CD4-positive, alpha-beta T cell treated with Interleukin-17A for 1 hour (primary cell): ENCODE results near the gene FOLR3.
"Not testable (repeated sequence)": the region's sequence is repeated elsewhere in the genome, so short reads cannot be mapped to it uniquely, and the experiment has no call there.

Experiments used
- DNase-seq: peaks from one replicate; pipeline ENCODE4 v3.0.0-alpha.2; 2020

The FOLR3 gene

GRCh38 chr11:72124046-72124445 lies 11.5 kb upstream of the FOLR3 start:
- no peak for DNase-seq

GRCh38 chr11:72125956-72126355 lies 9.6 kb upstream of the FOLR3 start:
- no peak for DNase-seq

GRCh38 chr11:72127923-72128322 lies 7.6 kb upstream of the FOLR3 start:
- DNase-seq: no peak

- DNase-seq: no peak
Measured at GRCh38 chr11:72129381-72129780, 6.1 kb upstream of the FOLR3 start.

DNA sequence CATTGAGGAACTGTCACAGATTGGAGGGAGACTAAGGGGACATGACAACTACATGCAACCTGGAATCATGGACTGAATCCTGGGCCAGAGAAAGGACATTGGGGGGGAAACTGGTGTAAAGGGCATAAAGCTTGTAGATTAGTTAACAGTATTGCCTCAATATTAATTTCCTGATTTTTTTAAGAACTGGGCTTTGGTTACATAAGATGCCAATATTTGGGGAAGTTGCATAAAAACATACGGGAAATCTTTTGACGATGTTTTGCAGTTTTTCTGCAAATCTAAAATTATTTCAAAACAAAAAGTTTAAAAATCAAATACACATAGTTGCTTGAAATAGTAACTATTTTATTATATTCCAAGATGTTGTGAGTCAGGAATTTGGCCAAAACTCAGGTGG lies 2.9 kb upstream of the FOLR3 start:
- DNase-seq: no peak

- no peak for DNase-seq
Measured at GRCh38 chr11:72135891-72136683, 562 bp downstream of the FOLR3 start.

- no peak for DNase-seq
Measured at GRCh38 chr11:72136684-72137262, 1.2 kb downstream of the FOLR3 start.

- DNase-seq: no peak
Measured at GRCh38 chr11:72138821-72139390, 3.4 kb downstream of the FOLR3 start.

- no peak for DNase-seq
Measured at GRCh38 chr11:72139500-72139899, 4.0 kb downstream of the FOLR3 start.

DNA sequence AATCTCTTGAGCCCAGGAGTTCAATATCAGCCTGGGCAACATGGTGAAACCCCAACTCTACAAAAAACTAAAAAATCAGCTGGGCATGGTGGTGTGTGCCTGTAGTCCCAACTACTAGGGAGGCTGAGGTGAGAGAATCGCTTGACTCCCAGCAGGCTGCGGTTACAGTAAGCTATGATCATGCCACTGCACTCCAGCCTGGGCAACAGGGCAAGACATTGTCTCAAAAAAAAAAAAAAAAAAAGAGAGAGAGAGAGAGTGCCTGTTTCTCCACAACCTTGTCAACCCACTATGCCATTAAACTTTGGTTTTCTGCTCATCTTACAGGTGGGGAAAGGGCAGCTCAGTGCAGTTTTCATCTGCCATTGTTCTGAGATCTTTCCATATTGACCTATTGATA lies 5.1 kb downstream of the FOLR3 start:
- DNase-seq: no peak

DNA sequence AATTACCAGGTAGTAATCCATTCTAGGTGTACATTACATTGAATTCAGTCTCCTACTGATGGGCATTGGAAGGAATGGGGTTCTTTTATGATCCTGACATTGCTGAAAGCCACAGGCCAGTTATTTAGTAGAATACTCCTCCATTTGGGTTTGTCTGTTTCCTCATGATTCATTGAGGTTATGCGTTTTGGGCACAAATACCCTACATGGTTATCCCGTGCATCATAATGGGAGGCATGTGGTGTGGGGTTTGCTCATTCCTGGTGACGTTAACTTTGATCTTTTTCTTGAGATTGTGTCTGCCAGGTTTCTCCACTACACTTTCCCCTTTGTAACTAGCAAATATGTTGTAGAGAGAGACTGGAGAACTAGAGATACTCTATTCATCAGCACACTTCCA lies 5.5 kb downstream of the FOLR3 start:
- no peak for DNase-seq

DNA sequence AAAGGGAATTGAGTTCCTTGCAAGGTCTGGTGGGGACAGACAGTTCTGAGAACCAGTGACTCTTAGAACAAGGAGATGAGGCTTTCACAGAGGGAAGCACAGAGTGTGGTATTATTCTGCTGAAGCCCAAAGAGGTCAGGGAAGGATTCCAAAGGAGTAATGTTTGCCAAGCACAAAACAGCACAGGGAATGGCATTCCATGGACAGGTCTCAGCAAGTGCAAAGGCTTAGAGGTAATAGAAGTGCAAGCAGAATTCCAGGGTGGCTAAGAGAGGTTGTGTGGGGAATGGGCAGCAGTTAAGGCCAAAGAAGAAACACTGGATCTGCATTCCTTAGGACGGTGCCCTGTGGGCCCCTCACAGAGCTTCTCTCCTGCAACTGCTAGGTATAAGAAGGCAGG lies 6.6 kb downstream of the FOLR3 start:
- DNase-seq: not testable (repeated sequence)

GRCh38 chr11:72142543-72142942 lies 7.0 kb downstream of the FOLR3 start:
- DNase-seq: not testable (repeated sequence)

DNA sequence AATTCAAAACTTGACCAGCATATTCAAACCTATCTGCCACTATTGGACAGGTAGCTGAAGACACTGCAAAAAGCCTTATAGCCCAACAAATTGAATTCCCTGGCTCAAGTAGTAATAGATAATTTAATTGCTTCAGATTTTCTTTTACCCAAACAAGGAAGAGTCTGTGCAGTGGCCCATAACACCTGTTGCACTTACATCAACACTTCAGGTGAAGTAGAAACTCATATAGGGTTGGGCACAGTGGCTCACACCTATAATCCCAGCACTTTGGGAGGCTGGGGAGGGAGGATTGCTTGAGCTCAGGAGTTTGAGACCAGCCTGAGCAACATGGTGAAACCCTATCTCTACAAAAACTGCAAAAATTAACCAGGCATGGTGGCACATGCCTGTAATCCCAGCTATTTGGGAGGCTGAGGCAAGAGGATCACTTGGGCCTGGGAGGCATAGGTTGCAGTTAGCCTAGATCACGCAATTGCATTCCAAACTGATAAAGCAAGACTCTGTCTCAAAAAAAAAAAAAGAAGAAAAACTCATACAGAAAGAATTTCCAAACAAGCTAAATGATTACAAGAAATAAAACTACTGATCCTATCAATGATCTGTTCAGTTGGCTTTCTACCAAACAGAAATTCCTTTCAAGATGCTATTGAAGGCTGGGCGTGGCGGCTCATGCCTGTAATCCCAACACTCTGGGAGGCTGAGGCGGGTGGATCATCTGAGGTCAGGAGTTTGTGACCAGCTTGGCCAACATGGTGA lies 9.5 kb downstream of the FOLR3 start:
- no peak for DNase-seq

DNA sequence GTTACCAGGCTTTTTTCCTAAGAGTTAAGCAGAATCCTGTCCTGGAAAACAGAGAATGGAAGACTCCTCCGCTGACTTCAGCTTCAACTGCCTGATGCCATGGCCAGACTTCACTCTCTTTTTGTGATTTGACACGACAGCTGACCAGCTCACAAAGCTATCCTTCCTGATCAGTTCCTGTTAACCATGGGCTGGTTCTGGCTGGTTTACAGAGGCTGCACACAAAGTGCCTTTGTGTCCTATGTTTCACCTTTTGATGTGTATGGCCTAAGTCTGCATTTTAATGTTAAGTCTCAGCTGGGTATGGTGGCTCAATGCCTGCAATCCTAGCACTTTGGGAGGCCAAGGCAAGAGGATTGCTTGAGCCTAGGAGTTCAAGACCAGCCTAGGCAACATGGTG lies 11.1 kb downstream of the FOLR3 start:
- no peak for DNase-seq

DNA sequence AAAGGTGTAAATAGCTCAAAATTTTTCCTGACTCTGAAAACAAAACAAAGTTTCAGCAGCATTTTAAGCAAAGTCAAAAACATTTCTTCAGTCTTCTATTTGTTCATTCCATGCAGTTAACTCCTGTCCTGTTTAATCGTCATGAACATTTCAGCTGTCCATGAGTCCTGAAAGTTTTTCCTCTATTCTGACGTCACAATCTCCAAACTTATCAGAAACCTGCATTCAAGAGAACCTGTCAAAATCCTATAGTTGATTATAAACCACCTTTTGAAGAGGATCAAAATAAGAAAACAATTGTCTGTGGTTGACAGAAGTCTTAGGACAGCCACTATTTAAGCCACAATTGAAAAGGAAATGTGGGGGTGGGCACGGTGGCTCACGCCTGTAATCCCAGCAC lies 15.4 kb downstream of the FOLR3 start:
- DNase-seq: no peak

GRCh38 chr11:72153874-72154273 lies 18.3 kb downstream of the FOLR3 start:
- not testable (repeated sequence) for DNase-seq

GRCh38 chr11:72154816-72155215 lies 19.3 kb downstream of the FOLR3 start:
- DNase-seq: no peak

- no peak for DNase-seq
Measured at GRCh38 chr11:72155751-72156150, 20.2 kb downstream of the FOLR3 start.

GRCh38 chr11:72157131-72157530 lies 21.6 kb downstream of the FOLR3 start:
- no peak for DNase-seq

- DNase-seq: no peak
Measured at GRCh38 chr11:72160319-72160718, 24.8 kb downstream of the FOLR3 start.

DNA sequence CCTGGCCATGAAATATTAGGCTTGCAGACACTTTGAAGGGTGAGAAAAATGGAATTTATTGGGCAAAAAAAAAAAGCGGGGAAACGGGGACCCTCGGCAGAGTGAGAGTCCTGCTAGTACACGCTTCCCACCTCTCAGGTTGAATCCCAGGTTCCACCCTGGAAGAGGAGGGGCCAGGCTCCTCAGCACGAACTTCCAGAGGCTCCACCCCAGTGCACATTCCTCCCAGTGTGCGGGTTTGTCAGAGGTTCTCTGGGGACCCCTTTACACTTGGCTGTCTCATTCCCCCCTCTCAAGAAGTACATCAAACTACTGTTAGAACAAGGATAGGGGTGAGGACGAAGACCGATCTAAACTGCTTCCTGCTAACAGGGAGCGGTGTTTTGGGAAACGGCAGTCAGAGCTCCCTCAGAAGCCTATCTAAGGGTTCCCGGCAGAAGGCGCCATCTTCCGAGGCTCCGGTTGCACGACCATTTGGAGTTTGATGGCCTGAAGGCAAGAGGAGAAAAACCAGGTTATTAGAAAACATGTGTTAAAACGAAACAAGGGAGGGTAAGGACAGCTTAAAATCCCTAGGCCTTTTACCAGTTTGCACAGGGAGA lies 27.5 kb downstream of the FOLR3 start:
- DNase-seq: no peak

GRCh38 chr11:72164187-72164586 lies 28.7 kb downstream of the FOLR3 start:
- not testable (repeated sequence) for DNase-seq
